ENCODE results near the gene SARNP.
A peak's percentile ranks its signal among the peaks of the same experiment; 100 is the strongest.

SARNP gene

DNA sequence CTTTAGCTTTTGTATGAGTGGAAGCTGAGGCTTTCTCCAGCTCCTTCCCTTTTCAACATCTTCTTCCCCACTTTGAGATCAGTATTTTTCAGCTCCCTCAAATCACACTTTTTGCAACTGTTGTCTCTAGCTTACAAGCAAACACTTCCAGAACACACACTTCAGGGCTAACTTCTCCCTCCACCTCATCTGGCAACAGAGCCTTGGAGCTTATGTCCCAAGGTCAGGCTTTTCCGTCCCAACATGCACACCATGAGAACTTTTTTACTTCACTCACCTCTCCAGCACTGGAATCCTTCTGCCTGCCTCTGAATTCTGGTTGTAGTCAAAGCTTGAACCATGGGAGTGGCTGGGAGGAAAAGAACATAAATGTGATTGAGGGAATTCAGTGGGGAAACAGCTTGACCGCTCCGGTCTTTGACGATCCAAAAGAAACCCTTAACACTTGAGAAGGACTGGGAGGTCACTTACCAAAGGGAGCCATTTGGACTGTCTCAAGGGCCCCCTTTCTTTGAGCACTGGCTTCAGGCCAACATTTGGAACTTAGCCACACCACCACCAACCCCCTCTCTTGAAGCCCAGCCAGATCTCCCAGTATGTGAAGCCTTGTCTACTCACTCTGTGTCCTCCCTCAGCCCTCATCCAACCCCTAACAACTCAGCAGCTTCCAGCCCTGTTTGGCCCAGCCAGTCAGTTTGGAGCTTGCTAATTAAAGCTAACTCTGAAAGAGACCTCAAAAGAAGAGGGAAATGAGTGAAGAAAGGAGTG lies 105.6 kb downstream of the SARNP start:
- no peak for DNase-seq (ENCODE audit: extremely low read depth in 1 of 2, low read depth in 1 of 2)

DNA sequence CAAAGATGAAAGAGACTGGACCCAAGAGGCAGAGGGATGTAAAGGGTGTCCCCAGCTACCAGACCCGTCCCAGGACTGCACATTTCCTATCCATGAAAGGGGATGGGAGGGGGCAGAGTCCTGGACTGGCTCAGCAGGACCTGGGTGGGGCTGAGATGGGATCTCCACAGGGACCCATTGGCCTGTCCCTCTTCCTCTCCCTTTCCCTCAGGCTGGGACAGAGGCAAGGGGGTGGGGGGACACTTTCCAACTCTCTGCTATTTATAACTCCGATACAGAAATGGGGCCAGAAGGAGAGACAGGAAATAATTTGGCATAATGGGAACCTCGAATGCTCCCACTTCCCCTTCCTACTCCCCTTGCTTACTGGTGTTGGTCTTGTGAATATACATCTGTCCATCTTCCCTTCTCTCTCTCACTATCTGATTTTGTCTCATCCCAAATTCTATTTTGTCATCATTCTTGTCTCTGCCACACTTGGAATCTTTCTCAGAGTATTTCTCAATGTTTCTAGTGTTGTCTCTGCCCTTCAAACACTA lies 108.8 kb downstream of the SARNP start:
- no peak for DNase-seq (ENCODE audit: extremely low read depth in 1 of 2, low read depth in 1 of 2)

DNA sequence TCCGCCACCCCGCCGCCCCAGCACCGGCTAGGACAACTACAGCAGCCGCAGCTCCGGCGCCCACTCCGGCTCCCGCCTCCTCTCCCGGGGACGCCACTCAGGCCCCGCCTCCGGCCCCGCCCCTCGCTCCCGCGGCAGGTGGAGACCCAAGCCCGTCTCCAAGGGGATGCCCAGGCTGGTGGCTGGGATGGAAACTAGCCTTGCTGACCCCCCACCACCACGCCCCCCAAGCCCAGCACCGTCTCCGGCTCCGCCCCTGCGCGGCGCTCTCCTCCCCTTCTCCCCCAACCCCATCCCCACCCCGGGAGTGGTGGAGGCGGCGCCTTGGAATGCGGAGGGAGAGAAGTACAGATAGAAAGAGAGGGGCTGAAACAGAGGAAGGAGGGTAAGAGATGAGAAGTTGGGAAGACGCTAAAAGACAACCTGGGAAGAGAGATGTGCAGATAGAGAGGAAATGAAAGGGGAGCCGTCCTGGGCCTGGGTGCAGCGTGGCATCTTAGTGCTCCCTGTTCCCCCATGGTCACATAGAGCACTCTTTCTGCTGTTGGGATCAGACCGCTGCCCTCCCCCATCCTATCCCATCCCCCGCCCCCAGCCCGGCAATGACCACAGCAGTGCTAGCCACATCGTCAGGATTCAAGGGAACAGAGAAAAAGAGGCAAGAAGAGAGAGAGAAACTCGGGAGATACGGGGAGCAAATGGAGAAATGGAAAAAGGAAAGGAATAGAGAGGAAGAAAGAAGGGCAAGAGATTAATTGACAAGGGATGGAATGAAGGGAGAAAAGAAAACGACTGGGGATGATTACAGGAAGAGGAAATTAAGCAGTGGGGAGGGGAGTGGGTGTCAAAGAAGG lies 109.5 kb downstream of the SARNP start, which contains the start of gene ITGA7:
Gene ITGA7 (minus strand): TSS at position 64 of the 854 bp plus-strand sequence. CDS start 222 bp downstream, outside the sequence.
- peak in 1 of 2 donors; percentile 32 for DNase-seq (ENCODE audit: extremely low read depth in 1 of 2, low read depth in 1 of 2)

Measured in stimulated activated CD8-positive, alpha-beta memory T cell treated with anti-CD3 and anti-CD28 coated beads, Interleukin-7, amount 100 ng/mL, for 48 hours (primary cell).